GM19452 (cell line): ENCODE measurements around the gene SLC37A1.
"Not testable (repeated sequence)": the region's sequence is repeated elsewhere in the genome, so short reads cannot be mapped to it uniquely, and the experiment has no call there.

ENCODE experiments used
- ATAC-seq: cut with Tn5 transposase; IDR thresholded peaks from one replicate; pipeline ENCODE4 v1.9.1; 2021; ENCODE audit not compliant: unreplicated experiment

The SLC37A1 gene

DNA sequence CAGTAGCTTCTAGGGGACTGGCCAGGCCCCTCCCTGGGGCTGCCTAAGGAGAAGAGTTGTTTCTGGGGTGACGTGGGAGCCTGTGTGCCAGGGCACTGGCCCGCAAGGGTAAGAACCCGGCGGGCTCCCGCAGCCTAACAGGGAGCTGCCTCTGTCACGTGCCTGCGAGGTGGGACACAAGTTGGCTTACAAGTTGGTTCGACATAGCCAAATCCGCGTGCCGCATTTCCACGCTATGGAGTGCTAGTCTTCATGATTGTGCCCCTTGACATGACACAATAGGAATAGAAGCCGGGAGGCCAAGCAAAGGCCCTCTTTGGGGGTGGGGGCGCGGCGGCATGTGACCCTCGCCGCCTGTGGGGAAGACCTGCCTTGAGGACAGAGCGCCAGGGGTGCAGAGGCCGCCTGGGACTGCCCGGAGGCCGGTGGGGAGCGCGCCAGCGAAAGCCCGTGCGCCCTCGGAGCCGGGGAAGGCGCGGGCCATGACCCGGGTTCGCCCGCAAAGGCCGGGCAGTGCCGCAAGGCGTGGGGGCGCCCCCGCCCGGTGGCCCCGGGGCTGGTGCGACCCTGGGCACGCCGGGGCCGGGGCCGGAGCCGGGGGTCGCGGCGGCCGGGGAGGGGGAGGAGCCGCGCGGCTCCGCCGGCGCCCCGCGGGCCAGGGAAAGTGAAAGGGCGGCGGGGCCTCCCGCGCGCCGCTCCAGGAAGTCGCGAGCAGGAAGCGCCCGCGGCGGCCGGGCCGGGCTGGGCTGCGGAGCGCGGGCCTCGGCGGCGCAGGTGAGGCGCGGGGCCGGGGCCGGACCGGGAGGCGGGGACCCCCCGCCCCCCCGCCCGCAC lies at the start of gene SLC37A1:
Gene SLC37A1, plus strand, starts transcription at position 702 of the 834 bp plus-strand sequence. CDS start 4,603 bp downstream, outside the sequence.
- ATAC-seq = peak; percentile 52

DNA sequence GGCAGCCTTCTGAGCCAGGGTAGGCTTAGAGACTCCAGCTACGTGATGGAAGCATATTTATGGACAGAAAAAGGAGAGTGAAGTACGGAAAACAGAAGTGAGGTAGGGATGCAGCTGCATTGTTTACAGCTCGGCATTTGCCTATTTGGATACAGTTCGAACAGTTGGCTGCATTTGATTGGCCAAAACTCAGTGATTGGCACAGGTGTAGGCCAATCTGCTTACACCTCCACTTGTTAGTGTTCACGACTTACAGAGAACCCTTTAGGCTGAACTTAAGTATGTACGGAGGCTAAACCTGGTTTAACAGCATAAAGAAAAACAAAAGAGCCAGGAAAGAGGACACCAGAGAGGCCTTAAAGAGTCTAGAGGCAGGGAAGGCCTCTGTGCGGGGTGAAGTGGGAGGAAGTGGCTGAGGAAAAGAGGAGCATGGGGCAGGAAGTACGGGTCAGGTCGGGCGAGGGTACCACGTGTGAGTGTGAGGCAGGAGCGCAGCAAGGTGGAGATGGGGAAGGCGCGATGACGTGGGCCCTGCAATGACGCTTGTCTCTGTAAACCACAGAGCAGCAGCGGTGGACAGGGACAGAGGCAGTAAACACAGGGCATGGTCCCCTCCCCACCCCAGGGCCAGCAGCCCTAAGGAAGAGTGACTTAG lies 49.7 kb upstream of the SLC37A1 start:
- ATAC-seq = no peak

DNA sequence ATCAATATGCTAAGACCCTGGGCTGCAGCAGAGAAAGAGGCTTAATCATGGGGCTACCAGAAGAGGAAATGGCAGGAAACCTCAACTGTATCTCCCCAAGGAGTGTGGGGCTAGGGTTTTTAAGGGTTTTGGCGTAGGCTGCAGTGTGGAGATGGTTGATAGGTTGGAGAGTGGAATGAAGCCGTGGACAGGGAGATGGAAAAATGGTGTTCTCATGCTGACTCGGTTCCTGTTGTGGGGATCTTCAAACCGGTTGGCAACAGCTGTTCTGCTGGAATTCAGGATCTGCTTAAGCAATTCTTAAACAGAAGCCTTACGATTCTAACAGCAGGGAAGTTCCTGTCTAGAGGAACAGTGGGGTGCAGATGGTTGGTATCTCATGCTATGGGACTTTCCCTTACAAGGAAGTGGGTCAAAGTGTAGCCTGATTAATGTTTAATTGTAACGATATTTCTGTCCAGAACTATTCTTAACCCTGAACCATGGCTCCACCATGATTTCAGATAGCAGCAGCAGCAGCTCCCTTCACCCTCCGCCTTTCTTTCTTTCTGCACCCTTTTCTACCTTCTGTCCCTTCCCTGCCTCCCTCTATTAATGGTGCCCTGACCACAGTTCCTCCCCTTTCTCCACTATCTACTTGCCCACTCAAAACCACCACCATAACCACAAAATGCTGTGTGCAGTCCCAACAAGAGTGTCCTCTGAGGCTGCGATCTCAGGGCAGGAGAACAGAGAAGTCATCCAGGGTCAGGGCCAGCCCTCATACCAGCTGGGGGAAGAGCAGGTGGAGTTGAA lies 48.4 kb upstream of the SLC37A1 start:
- ATAC-seq = no peak

DNA sequence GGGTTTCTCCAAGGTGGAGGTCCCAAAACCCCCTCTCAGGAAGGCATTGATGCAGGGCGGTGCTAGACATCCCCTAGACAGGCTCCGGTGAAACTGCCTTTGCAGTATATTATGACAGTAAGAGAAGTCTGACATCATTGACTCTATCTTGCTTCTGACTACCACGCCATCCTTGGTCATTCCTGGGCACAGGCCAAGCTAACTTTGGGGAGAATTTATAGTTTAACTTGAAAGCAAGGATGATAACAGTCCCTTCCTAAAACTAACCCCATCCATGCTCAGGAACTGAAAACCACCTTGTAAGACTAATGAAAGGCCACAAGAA lies 47.9 kb upstream of the SLC37A1 start:
- ATAC-seq = no peak

DNA sequence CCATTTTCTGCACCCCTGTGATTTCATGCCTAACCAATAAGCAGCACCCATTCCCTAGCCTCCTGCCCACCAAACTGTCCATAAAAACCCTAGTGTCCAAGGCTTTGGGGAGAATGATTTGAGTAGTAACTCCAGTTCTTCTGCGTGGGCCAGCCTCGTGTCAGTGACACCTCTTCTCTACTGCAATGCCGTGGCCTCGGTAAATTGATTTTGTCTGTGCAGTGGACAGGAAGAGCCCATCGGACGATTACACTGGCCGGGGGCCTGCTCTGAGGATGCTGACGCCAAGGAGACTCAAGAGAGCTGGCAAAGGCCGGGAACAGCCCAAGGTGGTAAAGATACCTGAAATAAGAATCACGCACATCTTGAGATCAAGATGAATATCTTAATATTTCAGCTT lies 47.0 kb upstream of the SLC37A1 start:
- ATAC-seq = no peak

DNA sequence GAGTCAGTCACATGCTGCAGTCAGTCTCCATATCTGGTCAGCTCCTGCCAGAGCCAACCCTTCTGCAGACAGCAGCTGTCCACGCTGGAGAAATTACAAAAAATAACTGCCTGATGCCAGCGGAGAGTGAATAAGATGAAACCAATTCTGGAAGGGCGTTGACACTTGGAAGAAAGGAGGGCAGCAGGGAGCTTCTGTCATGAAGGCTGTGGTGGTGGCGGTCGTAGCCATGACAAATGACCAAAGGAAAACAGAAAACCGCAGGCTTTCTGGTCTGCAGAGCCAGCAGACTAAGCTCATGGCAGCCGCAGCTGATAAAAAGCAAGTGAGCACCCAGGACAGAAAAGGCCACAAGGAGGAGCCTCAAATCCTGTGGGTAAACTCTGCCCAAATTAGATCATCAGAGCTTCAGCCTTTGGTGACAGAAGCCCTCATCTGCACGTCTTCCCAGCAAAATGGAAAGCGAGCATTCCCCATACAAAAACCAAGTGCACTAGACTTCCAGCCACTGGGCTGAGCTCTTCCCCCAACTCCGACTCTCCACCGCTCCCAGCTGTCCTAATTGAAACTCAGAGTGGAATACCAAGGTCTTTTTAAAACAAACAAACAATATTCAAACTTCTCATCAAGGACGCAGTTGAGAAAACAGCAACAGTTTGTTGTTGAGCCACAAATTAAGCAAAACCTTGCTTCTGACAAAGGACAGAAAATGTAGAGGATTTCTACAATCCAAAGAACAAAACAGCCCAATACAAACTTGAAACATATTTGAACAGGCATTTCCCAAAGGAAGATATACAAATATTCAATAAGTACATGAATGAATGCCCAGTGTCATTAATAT lies 46.3 kb upstream of the SLC37A1 start:
- ATAC-seq = no peak

DNA sequence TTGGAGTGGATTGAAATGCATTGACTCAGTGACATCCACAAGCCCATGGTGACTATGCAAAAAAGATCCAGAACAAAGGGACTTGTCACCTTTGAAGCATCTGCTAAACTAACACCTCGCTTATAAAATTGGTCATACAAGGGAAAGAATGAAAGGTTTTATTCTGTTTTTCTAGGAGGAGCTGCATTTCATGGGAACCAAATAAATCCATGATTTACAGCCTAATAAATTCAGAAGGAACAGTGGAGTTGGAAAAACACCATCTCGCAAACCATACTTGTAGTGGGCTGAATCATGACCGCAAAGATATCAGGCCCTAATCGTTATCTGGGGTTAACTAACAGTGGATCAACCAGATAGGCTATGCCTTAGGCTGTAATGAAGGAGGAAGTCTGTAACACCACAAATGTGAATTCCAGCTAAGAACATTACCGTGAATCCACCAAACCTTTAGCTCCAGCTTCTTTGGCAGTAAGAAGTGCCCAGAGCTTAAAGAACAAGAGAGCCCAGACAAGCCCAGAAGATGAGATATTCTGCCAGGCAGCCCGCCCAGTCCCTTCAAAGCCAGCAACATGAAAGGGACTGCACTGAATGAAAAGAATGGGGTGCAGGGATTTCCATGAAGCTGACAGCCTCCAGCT lies 45.0 kb upstream of the SLC37A1 start:
- ATAC-seq = no peak

DNA sequence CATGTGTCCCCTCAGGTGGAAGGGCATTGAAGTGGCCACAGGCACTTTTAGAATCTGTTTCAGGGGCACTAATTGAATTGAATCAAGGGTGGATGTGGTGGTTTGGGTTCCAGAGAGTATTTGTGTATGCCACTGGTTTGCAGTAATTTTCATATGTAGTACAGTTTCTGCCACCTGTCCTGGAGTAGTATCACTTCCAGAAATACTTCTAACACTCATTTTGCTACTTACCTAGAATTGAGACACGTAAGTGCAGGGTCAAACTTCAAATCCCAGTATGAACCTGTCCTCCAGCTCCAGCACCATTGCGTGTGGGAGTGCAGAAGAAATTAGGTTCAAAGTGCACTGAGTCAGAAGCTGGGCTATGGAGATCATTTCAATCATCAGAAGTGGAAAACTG lies 44.4 kb upstream of the SLC37A1 start:
- ATAC-seq = peak; percentile 33

DNA sequence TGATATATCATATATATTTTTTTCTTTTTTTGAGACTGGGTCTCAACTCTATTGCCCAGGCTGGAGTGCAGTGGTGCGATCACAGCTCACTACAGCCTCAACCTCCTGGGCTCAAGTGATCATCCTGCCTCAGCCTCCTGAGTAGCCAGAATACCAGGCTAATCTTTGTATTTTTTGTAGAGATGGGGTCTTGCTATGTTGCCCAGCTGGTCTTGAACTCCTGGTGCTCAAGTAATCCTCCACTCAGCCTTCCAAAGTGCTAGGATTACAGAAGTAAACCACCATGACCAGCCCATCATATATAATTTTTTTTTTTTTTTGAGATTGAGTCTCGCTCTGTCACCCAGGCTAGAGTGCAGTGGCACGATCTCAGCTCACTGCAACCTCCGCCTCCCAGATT lies 43.9 kb upstream of the SLC37A1 start:
- ATAC-seq = not testable (repeated sequence)

DNA sequence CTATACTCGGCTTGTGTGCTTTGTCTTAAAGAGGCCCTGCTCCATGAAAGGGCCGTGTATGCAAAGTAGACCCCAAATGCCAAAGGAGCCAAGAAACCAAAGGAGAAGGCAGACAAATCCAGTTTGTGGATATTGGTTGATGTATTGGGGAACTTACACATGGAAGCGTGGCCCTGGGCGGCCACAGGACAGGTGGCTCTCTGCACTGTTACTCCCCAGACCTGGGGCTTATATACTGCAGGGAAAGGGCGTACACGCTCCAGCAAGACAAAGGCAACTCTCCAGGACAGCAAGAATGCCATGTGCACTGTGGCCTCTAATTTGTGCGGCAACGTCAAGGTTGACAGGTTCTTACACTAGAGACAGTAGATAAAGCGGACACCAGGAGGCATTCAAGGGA lies 42.4 kb upstream of the SLC37A1 start:
- ATAC-seq = no peak

DNA sequence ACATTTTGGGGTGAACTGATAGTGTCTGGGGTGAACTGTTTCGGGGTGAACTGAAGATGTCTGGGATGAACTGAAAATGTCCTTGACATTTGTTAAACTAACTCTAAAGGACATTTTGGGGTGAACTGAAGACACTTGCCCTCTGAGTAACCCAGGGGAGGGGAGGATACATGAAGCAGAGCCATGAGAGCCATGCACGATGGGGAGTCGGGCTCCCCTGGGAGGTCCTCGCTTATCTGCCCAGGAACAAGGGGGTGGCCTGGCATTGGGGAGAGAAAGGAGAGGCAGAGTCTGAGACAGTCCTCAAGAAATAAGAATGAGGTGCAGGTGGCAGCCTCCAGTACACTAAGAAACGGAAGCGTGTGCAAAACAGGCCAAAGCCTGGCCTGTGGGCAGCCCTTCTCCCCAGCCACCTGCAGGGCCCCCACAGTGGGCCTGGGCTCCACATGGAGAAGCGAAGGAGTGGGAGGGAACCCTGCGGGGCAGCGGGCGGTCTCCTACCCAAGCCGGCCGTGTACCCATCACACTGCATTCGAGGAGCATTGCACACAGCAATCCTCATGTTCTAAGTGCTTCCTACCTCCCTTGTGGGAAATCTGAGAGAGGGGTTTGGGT lies 41.8 kb upstream of the SLC37A1 start:
- ATAC-seq = no peak

DNA sequence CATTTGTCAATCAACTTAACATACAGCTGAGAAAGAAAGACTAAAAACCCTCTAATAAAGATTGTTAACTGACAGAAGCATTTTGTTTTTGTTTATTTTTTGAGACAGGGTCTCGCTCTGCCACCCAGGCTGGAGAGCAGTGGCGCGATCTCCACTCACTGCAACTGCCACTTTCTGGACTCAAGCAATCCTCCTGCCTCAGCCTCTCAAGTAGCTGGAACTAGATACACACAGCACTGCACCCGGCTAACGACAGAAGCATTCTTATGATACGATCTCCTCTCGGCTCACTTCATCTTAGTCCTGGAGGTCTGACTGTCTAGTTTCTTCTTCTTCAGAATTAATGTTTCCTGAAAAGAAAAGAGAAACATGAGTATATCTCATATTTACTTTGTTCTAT lies 41.1 kb upstream of the SLC37A1 start:
- ATAC-seq = no peak

DNA sequence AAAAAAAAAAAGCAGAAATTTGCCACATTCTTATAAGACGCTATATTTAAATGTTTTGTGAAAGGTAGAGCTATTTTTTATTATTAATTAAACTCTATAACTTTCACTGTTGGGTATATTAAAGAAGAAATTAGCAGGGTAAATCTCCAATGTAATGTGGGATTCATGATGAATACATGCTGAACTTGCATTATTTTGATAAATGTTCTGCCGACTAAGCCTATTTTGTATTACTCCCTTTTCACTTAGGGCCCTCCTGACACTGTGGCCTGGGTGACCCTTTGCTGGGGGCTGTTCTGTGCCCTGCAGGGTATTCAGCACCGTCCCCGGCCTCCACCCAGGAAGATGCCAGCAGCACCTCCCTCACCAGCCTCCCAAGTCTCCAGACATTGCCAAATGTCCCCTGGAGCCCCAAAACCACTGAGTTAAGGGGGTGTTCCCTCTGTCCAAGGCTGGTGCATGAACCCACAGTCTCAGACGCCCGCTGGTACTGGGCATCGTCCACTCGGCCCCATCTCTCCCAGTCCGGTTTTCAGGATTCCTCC lies 40.1 kb upstream of the SLC37A1 start:
- ATAC-seq = no peak

DNA sequence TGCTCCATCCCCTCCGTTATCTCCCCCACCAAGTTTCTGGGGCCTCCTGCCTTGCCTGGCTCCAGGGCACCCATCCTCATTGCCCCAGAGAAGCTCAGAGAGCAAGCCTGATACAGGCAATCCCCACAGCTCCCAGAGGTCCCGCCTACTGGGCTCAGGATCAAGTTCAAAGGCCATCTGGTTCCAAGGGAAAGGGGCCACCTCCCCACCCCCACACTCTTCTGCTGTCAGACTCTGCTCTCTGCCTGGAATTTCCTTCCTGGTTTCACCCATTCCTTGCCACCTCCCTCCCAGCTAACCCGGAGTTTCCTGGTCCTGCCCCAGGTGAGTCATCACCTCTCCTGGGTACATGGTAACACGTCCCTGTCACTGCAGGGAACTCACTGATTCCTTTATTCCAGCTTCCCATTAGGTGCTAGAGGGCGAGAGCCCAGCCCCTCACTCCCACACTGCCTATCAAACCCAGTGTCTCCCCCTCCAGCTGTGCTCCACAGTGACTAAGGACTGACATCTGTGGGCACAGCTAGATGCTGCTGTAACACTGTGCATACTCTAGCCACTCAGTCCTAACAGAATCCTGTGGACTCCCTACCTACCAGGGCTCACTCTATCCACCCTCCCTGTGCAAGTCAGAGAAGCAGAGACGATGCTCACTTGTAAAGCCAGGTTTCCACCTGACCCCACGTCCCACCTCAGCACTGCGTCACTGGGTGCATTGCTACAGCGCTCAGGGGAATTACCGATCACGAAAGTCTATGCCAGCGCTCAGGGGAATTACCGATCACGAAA lies 39.4 kb upstream of the SLC37A1 start:
- ATAC-seq = no peak

DNA sequence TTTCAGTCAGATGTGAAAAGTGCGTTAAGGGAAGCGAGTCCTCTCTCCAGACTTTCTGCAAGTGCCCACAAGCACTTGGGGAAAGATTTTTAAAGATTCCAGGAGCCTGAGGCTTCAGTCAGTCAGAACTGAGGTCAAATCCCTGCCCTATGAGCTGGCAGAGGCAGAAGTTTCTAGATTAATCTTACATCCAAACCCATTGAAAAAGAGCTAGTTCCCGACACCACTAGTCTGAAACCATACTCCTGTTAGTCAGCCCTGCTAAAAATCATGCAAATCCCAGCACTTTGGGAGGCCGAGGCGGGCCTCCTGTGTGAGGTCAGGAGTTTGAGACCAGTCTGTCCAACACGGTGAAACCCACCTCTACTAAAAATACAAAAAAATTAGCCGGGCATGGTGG lies 38.6 kb upstream of the SLC37A1 start:
- no peak for ATAC-seq

DNA sequence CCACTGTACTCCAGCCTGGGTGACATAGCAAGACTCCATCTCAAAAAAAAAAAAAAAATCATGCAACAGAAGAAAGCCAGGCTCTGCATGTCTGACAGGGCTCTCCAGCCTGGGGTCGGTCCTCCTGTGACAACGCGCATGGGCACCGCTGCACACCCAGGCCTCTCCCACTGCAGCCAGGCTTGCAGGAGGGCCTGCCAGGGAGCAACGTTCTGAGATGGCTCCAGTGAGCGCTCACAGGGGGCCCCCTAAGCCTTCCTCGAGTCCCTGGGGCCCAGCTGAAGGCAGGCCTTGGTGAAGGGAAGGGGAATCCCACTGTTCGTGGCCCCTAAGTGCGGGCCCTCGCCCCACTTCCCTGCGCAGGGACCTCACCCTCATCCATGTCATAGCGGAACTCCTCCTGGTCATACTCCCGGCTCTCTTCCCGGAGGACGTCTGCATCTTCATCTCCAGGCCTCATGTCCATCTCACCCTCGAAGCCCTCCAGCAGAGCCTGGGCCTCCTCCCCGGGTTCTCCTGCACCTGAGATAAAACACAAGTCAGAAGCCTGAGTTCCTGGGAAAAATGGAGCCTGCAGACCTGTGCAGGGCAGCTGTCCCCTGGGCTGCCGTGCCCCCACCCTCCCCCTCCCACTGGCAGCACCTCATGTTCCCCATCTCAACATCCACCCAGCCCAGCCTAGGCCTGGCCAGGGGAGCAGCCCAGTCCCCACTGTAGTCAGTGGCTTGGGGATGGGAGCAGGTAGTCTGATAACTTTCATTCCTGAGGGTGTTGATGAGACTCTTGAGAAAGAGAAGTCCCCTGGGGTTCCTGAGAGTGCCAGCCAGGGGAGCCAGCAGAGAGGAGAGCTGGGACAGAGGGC lies 37.9 kb upstream of the SLC37A1 start:
- no peak for ATAC-seq

DNA sequence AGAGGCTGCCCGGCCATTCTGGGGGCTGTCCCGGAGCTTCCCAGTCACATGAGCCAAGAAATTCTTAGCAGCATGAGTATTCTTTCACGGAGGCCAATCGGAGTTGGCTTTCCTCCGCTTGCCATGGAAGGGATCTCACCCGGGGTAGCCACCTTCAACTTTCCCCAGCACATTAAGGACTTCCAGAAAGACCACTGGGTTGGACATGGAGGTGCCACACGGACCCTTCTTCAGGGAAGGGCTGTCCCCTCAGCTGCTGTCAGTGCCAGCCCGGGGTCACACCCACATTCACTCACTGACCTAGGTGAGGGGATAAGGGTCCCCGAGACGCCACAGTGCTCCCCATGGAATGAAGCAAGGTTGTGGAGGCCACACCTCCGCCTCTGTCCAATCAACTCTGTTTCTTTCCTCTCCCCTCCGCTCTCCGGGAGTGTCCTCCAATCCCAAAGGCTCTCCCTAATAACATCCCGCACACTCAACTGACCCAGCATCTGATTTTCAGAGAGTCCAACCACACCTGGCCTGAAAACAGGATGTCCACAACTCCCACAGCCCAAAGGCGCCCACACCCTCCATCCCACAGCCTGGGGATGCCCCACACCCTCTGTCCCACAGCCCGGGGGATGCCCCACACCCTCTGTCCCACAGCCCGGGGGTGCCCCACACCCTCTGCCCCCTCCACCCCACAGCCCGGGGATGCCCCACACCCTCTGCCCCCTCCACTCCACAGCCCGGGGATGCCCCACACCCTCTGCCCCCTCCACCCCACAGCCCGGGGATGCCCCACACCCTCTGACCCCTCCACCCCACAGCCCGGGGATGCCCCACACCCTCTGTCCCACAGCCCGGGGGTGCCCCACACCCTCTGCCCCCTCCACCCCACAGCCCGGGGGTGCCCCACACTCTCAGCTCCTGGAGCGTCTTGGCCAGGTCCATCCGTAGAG lies 37.0 kb upstream of the SLC37A1 start:
- no peak for ATAC-seq
